ENCODE results near the gene EDNRA.

- TF ChIP-seq CTCF (IDR thresholded peaks at IDR 0.05): no peak
- TF ChIP-seq ZFX (IDR thresholded peaks at IDR 0.05; ENCODE audit: borderline replicate concordance): no peak
Observed at GRCh38 chr4:147560625-147561024, 79.7 kb downstream of the EDNRA start.
